ENCODE results near the gene BICDL2.

BICDL2 gene

GRCh38 chr16:3044708-3045107, 8.0 kb upstream of the BICDL2 start:
- Histone ChIP-seq H3K27me3 (ENCODE audit: control insufficient read depth in 3 of 3, insufficient read depth in 3 of 3, low read depth in 1 of 3, low read length in 3 of 3) (peaks cover 14 to 65% (median 28%) of the 10 kb centered on the region in 3 experiments), H3K9ac (ENCODE audit: low read depth, low read length, poor library complexity) (no peak overlapping the region), H3K79me1 (ENCODE audit: low read depth, low read length) (peaks cover 3% of the 10 kb centered on the region), H2AFZ (ENCODE audit: low read length) (no peak overlapping the region), H2BK12ac (ENCODE audit: low read length) (no peak overlapping the region), H2BK120ac (ENCODE audit: low read depth, low read length) (no peak overlapping the region), H4K8ac (ENCODE audit: low read depth, low read length) (no peak overlapping the region), H3K36me3 (replicated peaks in 1 of 2; ENCODE audit: control insufficient read depth in 2 of 2, insufficient read depth in 2 of 2, low read length in 2 of 2) (no peaks in the 10 kb centered on the region), H2BK15ac (ENCODE audit: low read length) (no peak overlapping the region), H3K23ac (ENCODE audit: low read depth, low read length, poor library complexity) (no peak overlapping the region), H4K91ac (ENCODE audit: low read depth, low read length, poor library complexity) (no peak overlapping the region), H3K18ac (ENCODE audit: low read length) (no peak overlapping the region), H3K4me1 (ENCODE audit: control insufficient read depth in 2 of 2, insufficient read depth in 1 of 2, low read depth in 1 of 2, low read length in 2 of 2) (peaks cover 0 to 1% of the 10 kb centered on the region in 2 donors), H3K9me3 (replicated peaks in 1 of 2; ENCODE audit: control insufficient read depth in 2 of 2, insufficient read depth in 1 of 2, low read depth in 1 of 2, low read length in 2 of 2) (peaks cover 0 to 2% of the 10 kb centered on the region in 2 donors), H2BK5ac (ENCODE audit: low read length) (no peak overlapping the region), H3K4me3 (ENCODE audit: low read length in 2 of 2) (peak overlapping the region in 1 of 2 donors; percentile 17), H2AK5ac (ENCODE audit: low read depth, low read length) (no peak overlapping the region), H3K4ac (ENCODE audit: low read length) (no peak overlapping the region), H3K27ac (replicated peaks; ENCODE audit: low read length) (no peak overlapping the region), H3K4me2 (ENCODE audit: insufficient read depth, low read length, poor library complexity, severe bottlenecking) (no peak overlapping the region), H3K14ac (ENCODE audit: low read length) (no peak overlapping the region)
- WGBS, 2 donors (ENCODE audit: extremely low coverage in 2 of 2, insufficient read length in 2 of 2, insufficient replicate concordance in 1 of 2): no CpG with 5 or more reads among the region's 6 CpGs
- DNase-seq (ENCODE audit: low spot score): no peak

- no peak overlapping the region for H3K4me3 ChIP-seq (ENCODE audit: low read length in 2 of 2)
- H3K18ac ChIP-seq (ENCODE audit: low read length): no peak overlapping the region
- no peak overlapping the region for H4K8ac ChIP-seq (ENCODE audit: low read depth, low read length)
- no peak for DNase-seq (ENCODE audit: low spot score)
- H3K9me3 ChIP-seq (replicated peaks in 1 of 2; ENCODE audit: control insufficient read depth in 2 of 2, insufficient read depth in 1 of 2, low read depth in 1 of 2, low read length in 2 of 2): peaks cover 0 to 2% of the 10 kb centered on the region in 2 donors
- H2AFZ ChIP-seq (ENCODE audit: low read length): no peak overlapping the region
- no peak overlapping the region for H3K4ac ChIP-seq (ENCODE audit: low read length)
- H4K91ac ChIP-seq (ENCODE audit: low read depth, low read length, poor library complexity): no peak overlapping the region
- H2AK5ac ChIP-seq (ENCODE audit: low read depth, low read length): no peak overlapping the region
- no peak overlapping the region for H3K23ac ChIP-seq (ENCODE audit: low read depth, low read length, poor library complexity)
- no CpG with 5 or more reads among the region's 3 CpGs for WGBS, 2 donors (ENCODE audit: extremely low coverage in 2 of 2, insufficient read length in 2 of 2, insufficient replicate concordance in 1 of 2)
- H3K27ac ChIP-seq (replicated peaks; ENCODE audit: low read length): no peak overlapping the region
- H3K4me1 ChIP-seq (ENCODE audit: control insufficient read depth in 2 of 2, insufficient read depth in 1 of 2, low read depth in 1 of 2, low read length in 2 of 2): peaks cover 0 to 1% of the 10 kb centered on the region in 2 donors
- H3K27me3 ChIP-seq (ENCODE audit: control insufficient read depth in 3 of 3, insufficient read depth in 3 of 3, low read depth in 1 of 3, low read length in 3 of 3): peaks cover 20 to 68% (median 31%) of the 10 kb centered on the region in 3 experiments
- H2BK15ac ChIP-seq (ENCODE audit: low read length): no peak overlapping the region
- H3K79me1 ChIP-seq (ENCODE audit: low read depth, low read length): peaks cover 3% of the 10 kb centered on the region
- H2BK5ac ChIP-seq (ENCODE audit: low read length): no peak overlapping the region
- no peak overlapping the region for H2BK12ac ChIP-seq (ENCODE audit: low read length)
- H3K9ac ChIP-seq (ENCODE audit: low read depth, low read length, poor library complexity): no peak overlapping the region
- no peak overlapping the region for H3K4me2 ChIP-seq (ENCODE audit: insufficient read depth, low read length, poor library complexity, severe bottlenecking)
- H3K36me3 ChIP-seq (replicated peaks in 1 of 2; ENCODE audit: control insufficient read depth in 2 of 2, insufficient read depth in 2 of 2, low read length in 2 of 2): no peaks in the 10 kb centered on the region
- no peak overlapping the region for H2BK120ac ChIP-seq (ENCODE audit: low read depth, low read length)
- H3K14ac ChIP-seq (ENCODE audit: low read length): no peak overlapping the region
Observed at GRCh38 chr16:3042376-3042775, 5.6 kb upstream of the BICDL2 start.

GRCh38 chr16:3038896-3039295, 2.2 kb upstream of the BICDL2 start:
- Histone ChIP-seq H3K36me3 (replicated peaks in 1 of 2; ENCODE audit: control insufficient read depth in 2 of 2, insufficient read depth in 2 of 2, low read length in 2 of 2) (no peaks in the 10 kb centered on the region), H2BK12ac (ENCODE audit: low read length) (no peak overlapping the region), H3K4me2 (ENCODE audit: insufficient read depth, low read length, poor library complexity, severe bottlenecking) (no peak overlapping the region), H3K23ac (ENCODE audit: low read depth, low read length, poor library complexity) (no peak overlapping the region), H3K4me3 (ENCODE audit: low read length in 2 of 2) (no peak overlapping the region), H3K9ac (ENCODE audit: low read depth, low read length, poor library complexity) (no peak overlapping the region), H3K27me3 (ENCODE audit: control insufficient read depth in 3 of 3, insufficient read depth in 3 of 3, low read depth in 1 of 3, low read length in 3 of 3) (peaks cover 21 to 65% (median 48%) of the 10 kb centered on the region in 3 experiments), H4K91ac (ENCODE audit: low read depth, low read length, poor library complexity) (no peak overlapping the region), H3K4me1 (ENCODE audit: control insufficient read depth in 2 of 2, insufficient read depth in 1 of 2, low read depth in 1 of 2, low read length in 2 of 2) (no peaks in the 10 kb centered on the region), H2BK120ac (ENCODE audit: low read depth, low read length) (no peak overlapping the region), H2BK15ac (ENCODE audit: low read length) (no peak overlapping the region), H3K9me3 (replicated peaks in 1 of 2; ENCODE audit: control insufficient read depth in 2 of 2, insufficient read depth in 1 of 2, low read depth in 1 of 2, low read length in 2 of 2) (no peaks in the 10 kb centered on the region), H3K18ac (ENCODE audit: low read length) (no peak overlapping the region), H2AFZ (ENCODE audit: low read length) (no peak overlapping the region), H3K14ac (ENCODE audit: low read length) (no peak overlapping the region), H2BK5ac (ENCODE audit: low read length) (no peak overlapping the region), H2AK5ac (ENCODE audit: low read depth, low read length) (no peak overlapping the region), H3K4ac (ENCODE audit: low read length) (no peak overlapping the region), H3K27ac (replicated peaks; ENCODE audit: low read length) (no peak overlapping the region), H3K79me1 (ENCODE audit: low read depth, low read length) (peaks cover 2% of the 10 kb centered on the region), H4K8ac (ENCODE audit: low read depth, low read length) (no peak overlapping the region)
- DNase-seq (ENCODE audit: low spot score): no peak
- WGBS, 2 donors (ENCODE audit: extremely low coverage in 2 of 2, insufficient read length in 2 of 2, insufficient replicate concordance in 1 of 2): no CpG with 5 or more reads among the region's 5 CpGs

GRCh38 chr16:3038256-3038655, 1.5 kb upstream of the BICDL2 start:
- Histone ChIP-seq H3K9me3 (replicated peaks in 1 of 2; ENCODE audit: control insufficient read depth in 2 of 2, insufficient read depth in 1 of 2, low read depth in 1 of 2, low read length in 2 of 2) (no peaks in the 10 kb centered on the region), H2AFZ (ENCODE audit: low read length) (no peak overlapping the region), H3K27me3 (ENCODE audit: control insufficient read depth in 3 of 3, insufficient read depth in 3 of 3, low read depth in 1 of 3, low read length in 3 of 3) (peaks cover 21 to 60% (median 55%) of the 10 kb centered on the region in 3 experiments), H3K27ac (replicated peaks; ENCODE audit: low read length) (no peak overlapping the region), H2BK5ac (ENCODE audit: low read length) (peak overlapping the region; percentile 44), H3K36me3 (replicated peaks in 1 of 2; ENCODE audit: control insufficient read depth in 2 of 2, insufficient read depth in 2 of 2, low read length in 2 of 2) (no peaks in the 10 kb centered on the region), H4K8ac (ENCODE audit: low read depth, low read length) (no peak overlapping the region), H3K9ac (ENCODE audit: low read depth, low read length, poor library complexity) (no peak overlapping the region), H3K4me3 (ENCODE audit: low read length in 2 of 2) (no peak overlapping the region), H3K4ac (ENCODE audit: low read length) (no peak overlapping the region), H2BK12ac (ENCODE audit: low read length) (no peak overlapping the region), H2BK15ac (ENCODE audit: low read length) (no peak overlapping the region), H3K14ac (ENCODE audit: low read length) (no peak overlapping the region), H3K4me2 (ENCODE audit: insufficient read depth, low read length, poor library complexity, severe bottlenecking) (no peak overlapping the region), H3K23ac (ENCODE audit: low read depth, low read length, poor library complexity) (no peak overlapping the region), H3K79me1 (ENCODE audit: low read depth, low read length) (peaks cover 2% of the 10 kb centered on the region), H2AK5ac (ENCODE audit: low read depth, low read length) (no peak overlapping the region), H3K4me1 (ENCODE audit: control insufficient read depth in 2 of 2, insufficient read depth in 1 of 2, low read depth in 1 of 2, low read length in 2 of 2) (no peaks in the 10 kb centered on the region), H4K91ac (ENCODE audit: low read depth, low read length, poor library complexity) (no peak overlapping the region), H2BK120ac (ENCODE audit: low read depth, low read length) (no peak overlapping the region), H3K18ac (ENCODE audit: low read length) (no peak overlapping the region)
- no CpG with 5 or more reads among the region's 11 CpGs for WGBS, 2 donors (ENCODE audit: extremely low coverage in 2 of 2, insufficient read length in 2 of 2, insufficient replicate concordance in 1 of 2)
- no peak for DNase-seq (ENCODE audit: low spot score)

All from neuronal stem cell (in vitro differentiated cells).